GM18505 (cell line): Measurements from ENCODE around the gene CAMK2D.
A peak's percentile ranks its signal among the peaks of the same experiment; 100 is the strongest.

Source experiments
- ATAC-seq: cut with Tn5 transposase; IDR thresholded peaks from one replicate; pipeline ENCODE4 v1.9.1; 2021; ENCODE audit not compliant: unreplicated experiment
- POLR2A ChIP-seq: IDR thresholded peaks from 4 replicates; pipeline ENCODE4 v1.6.1; 2011; ENCODE audit warnings: borderline replicate concordance; ENCODE audit not compliant: insufficient read depth, insufficient read length; ENCODE audit errors: extremely low read depth

Gene CAMK2D

GRCh38 chr4:113759696-113760093 is 1.8 kb downstream of the CAMK2D start:
- no peak for ATAC-seq
- TF ChIP-seq POLR2A, result no peak

- no peak for ATAC-seq
- TF ChIP-seq POLR2A, result no peak
These were observed 3.2 kb downstream of the CAMK2D start for GRCh38 chr4:113758372-113758771.

- no peak for ATAC-seq
- no peak for TF ChIP-seq POLR2A
These were observed 4.1 kb downstream of the CAMK2D start for GRCh38 chr4:113757486-113757885.

- peak; percentile 81 for ATAC-seq
- no peak for TF ChIP-seq POLR2A
These were observed 5.5 kb downstream of the CAMK2D start for GRCh38 chr4:113756005-113756410.

DNA sequence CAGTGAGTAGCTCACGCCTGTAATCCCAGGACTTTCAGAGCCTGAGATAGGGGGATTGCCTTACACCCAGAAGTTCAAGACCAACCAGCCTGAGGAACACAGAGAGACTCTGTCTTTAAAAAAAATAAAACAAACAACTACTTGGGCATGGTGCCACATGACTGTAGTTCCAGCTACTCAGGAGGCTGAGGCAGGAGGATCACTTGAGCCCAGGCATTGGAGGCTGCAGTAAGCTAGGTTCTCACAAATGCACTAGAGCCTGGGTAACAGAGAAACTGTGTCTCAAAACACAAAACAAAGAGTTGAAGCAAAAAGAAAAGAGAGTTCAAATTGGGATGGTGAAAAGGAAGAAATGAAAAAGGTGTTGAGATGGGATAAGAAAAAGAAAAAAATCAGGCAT is 10.8 kb downstream of the CAMK2D start:
- ATAC-seq, result no peak

DNA sequence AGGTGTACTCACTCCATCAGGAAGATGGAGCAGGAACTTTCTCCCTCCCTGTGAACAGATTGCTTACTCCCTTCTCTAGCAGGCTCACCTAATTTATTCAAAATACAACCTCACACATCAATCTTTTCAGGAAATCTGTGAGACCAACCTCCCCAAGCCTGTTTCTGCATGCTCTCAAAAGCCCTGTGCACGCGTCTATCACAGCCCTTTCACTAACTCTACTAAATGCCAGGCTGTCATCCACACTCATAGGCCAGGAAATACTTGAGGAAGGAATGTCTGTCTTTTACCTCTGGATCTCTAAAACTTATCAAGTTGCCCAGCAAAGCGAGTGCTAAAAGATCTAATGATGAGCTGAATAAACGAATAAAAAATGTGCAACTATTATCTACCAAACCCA is 11.2 kb downstream of the CAMK2D start:
- no peak for ATAC-seq
- no peak for TF ChIP-seq POLR2A

More for the DNA sequence above, 10.8 kb downstream of the CAMK2D start:
- no peak for TF ChIP-seq POLR2A

DNA sequence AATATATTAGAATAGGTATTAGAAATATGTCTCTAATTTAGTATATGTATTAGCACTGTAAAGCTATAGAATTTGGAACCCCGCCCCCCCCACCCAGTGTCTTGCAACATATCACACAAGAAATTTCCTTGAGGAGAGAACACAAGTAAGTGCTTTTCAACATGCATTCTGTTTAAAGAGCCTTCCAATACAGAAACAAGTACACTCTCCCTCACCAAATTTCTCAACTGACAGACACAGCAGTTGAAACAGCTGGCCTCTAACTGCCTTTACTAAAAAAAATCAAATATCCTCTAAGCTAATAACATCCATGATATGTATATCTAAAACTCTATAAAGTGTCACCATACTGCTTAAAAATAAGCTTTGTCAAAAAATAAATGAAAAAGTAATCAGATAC is 12.4 kb downstream of the CAMK2D start:
- no peak for TF ChIP-seq POLR2A
- no peak for ATAC-seq

- TF ChIP-seq POLR2A, result no peak
- no peak for ATAC-seq
These were observed 13.6 kb downstream of the CAMK2D start for GRCh38 chr4:113747949-113748348.

DNA sequence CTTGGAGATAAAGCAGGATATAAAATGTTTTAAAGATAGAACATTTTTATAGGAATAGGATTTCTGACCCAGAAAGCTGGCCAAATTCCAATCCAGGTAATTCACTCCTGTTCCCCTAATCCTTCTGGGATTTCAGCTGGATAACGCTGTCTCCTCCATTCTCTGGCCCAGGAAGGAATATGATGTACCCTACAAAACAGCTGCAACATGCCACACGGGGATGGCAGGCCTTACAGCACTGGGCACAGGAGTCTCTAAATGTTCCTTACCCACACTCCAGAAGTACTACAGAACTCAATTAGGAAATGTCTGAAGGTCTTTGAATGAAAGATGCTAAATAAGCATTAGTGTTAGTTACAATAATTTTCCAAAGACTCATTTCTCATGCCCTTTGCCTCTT is 15.8 kb downstream of the CAMK2D start:
- no peak for TF ChIP-seq POLR2A
- no peak for ATAC-seq

DNA sequence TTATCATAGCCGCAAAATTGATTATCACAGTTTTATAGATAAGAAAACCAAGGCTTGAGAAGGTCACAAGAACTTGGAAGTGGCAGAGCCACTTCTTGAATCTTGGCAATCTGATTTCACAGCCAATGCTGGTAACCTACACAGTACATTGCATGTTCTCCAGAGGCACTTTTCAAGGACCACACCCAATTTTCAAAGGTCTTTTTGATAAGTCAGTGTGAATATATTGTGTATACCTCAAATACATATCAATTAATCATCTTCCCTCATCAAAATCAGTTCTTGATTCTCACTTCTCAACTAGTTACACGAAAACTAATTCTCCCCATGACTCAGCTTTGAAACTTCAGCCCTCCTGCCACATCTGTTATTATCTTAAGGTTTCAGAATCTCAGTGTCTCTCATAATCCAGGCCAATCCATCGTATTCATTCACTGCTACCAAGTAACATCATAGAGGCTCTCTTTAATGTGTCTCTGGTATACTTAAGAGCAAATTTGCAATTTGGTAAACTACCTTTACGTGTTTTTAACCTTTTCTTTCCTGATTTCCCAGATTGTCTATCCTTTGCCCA is 16.8 kb downstream of the CAMK2D start:
- no peak for TF ChIP-seq POLR2A
- ATAC-seq, result no peak

DNA sequence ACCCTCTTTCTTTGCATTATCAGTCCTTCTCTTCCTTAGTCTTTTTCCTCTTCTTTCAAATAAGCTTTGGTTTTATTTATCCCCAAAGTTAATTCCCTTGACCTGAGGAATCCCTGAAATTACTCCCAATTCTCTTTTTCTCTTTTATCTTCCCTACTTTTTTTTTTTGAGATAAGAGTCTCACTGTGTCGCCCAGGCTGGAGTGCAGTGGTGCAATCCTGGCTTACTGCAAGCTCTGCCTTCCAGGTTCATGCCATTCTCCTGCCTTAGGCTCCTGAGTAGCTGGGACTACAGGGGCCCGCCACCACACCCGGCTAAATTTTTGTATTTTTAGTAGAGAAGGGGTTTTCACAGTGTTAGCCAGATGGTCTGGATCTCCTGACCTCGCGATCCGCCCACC is 17.8 kb downstream of the CAMK2D start:
- no peak for TF ChIP-seq POLR2A
- no peak for ATAC-seq

GRCh38 chr4:113742643-113743042 is 18.9 kb downstream of the CAMK2D start:
- ATAC-seq, result no peak
- TF ChIP-seq POLR2A, result no peak

DNA sequence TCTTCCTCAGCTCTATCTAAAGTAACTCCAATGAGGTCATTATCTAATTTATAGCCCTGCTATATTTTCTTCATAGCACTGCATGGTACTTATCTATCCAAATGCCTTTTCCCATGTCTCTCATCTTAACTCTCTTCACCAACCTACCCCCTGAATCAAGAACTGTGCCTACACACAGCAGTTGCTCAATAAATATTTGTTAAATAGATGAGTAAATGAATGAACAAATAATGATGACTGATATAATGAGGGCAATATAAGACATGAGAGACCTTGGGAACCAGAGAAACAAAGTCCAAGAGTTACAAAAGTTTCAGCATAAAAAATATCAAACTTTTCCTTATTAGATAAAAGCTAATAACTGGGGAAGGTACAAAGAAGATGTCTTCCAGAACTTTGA is 19.6 kb downstream of the CAMK2D start:
- no peak for TF ChIP-seq POLR2A
- ATAC-seq, result no peak

DNA sequence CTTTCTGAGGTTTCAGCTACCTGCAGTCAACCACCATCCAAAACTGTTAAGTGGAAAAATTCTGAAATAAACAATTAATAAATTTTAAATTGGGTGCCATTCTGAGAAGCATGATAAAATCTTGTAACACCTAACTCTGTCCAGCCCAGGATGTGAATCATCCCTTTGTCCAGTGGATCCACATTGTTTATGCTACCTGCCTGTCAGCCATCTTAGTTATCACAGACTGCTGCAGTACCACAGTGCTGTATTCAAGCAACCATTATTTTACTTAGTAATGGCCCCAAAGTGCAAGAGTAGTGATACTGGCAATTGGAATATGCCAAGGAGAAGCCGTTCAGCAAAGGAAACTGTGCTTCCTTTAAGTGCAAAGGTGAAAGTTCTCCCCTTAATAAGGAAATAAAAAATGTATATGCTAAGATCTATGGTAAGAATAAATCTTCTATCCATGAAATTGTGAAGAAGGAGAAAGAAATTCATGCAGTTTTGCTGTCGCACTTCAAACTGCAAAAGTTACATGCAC is 20.6 kb downstream of the CAMK2D start:
- no peak for ATAC-seq
- TF ChIP-seq POLR2A, result no peak

- ATAC-seq, result no peak
These were observed 22.3 kb downstream of the CAMK2D start for GRCh38 chr4:113739197-113739596.

More at GRCh38 chr4:113739197-113739596, 22.3 kb downstream of the CAMK2D start:
- TF ChIP-seq POLR2A, result no peak
